HG03442 (cell line): ENCODE data around the gene PADI3.

Experiments used
- ATAC-seq: cut with Tn5 transposase; IDR thresholded peaks from one replicate; pipeline ENCODE4 v1.9.1; 2021; ENCODE audit warnings: mild to moderate bottlenecking, moderate library complexity; ENCODE audit not compliant: unreplicated experiment

Gene PADI3

DNA sequence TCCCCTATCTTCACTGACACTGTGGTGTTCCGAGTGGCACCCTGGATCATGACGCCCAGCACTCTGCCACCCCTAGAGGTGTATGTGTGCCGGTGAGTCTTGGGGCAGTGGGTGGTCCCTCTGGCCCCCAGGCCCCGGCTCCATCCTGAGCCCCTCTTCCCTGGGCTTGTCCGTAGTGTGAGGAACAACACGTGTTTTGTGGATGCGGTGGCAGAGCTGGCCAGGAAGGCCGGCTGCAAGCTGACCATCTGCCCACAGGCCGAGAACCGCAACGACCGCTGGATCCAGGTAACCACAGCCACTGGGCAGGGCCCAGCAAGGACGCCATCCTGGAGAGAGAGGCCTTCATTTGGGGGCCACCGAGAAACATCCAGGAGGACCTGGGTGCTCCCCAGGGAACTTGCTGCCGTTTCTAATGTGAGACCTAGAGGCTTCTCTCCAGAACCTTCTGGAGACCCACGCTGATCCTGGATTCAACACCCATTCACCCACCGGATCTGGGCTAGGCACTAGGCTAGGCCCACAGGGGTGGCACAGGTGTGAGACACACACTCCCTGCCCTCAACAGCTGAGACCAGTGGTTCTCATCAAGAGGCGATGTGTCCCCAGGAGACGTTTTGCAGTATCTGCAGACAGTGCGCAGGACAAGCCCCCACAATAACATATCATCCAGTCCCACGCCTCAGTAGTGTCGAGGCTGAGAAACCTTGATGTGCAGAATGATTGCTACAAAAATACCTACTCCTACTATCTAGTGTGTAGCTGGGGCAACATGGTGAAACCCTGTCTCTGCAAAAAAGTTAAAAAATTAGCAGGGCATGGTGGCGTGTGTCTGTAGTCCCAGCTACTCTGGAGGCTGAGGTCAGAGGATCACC, 22.2 kb downstream of the PADI3 start:
- ATAC-seq: no peak

GRCh38 chr1:17272066-17272465, 23.2 kb downstream of the PADI3 start:
- ATAC-seq: no peak

DNA sequence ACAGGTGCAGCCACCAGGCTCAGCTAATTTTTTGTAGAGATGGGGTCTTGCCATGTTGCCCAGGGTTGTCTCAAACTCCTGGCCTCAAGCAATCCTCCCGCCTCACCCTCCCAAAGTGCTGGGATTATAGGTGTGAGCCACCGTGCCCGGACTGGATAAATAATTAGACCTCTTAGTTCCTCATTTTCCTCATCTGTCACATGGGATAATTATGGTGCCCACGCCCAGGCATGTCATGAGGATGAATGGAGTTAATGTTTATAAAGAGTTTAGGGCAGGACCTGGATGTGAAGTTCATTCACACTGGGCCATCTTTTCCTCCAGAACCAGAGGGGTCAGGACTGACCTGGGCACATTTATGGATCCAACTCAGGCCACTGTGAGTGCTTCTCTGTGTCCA, 23.7 kb downstream of the PADI3 start:
- no peak for ATAC-seq

DNA sequence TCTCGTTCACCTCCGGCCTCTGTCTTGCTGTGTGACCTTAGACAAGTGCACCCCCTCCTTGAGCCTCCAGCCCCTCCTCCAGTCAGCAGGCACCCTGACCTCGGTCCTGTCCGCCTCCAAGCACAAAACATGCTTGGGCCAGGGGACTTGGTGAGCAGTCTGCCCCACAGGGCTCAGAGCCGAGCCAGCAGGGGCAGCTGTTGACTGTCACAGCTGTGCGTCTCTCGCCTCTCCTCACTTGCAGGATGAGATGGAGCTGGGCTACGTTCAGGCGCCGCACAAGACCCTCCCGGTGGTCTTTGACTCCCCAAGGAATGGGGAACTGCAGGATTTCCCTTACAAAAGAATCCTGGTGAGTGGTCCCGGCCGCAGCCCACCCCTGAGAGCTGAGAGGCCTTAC, 24.2 kb downstream of the PADI3 start:
- no peak for ATAC-seq

- ATAC-seq: peak; percentile 35
Observed at GRCh38 chr1:17274186-17275170, 25.6 kb downstream of the PADI3 start.

DNA sequence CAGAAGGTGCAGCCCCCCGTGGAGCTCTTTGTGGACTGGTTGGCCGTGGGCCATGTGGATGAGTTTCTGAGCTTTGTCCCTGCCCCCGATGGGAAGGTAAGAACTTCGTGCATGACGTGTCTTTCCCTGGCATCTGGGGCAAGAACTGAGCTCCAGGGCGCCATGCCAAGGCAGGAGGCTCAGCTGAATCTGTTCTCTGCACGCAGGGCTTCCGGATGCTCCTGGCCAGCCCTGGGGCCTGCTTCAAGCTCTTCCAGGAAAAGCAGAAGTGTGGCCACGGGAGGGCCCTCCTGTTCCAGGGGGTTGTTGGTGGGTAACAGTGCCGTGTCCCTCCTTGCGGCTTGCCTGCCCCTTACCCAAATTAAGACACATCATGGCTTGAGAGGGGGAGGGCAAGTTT, 27.7 kb downstream of the PADI3 start:
- ATAC-seq: no peak

DNA sequence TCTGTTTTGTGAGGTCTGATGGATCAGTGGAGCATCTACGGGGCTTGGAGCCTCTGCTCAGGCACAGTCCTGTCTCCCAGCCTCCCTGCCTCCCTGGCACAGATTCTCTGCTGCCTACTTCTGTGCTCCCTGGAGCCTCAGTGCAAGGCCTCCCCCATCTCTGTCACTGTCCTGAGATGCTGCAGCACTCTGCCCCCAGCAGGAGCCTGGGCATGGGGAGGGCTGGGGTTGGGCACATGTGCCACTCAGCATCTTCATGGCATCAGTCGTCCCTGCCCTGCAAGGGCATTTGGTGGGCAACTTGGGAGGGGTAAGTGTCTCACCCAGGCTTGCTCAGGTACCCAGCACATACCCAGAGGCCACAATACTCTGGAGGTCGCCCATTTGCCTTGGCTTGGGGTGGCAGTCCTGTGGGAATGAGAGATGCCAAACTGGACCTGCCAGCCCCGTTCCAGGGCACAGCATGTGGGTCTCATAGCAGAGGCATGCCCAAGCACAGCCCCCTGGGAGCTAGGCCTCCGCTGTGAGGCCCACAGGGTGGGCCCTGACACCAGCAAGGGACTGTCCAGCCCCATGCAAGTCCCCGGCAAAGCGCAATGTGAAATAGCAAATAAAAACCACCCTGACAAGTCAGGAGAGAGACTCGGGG, 28.7 kb downstream of the PADI3 start:
- ATAC-seq: no peak

- no peak for ATAC-seq
Observed at GRCh38 chr1:17278996-17279830, 30.3 kb downstream of the PADI3 start.

GRCh38 chr1:17280436-17280835, 31.5 kb downstream of the PADI3 start:
- no peak for ATAC-seq

- no peak for ATAC-seq
Observed at GRCh38 chr1:17280894-17281293, 32.0 kb downstream of the PADI3 start.

DNA sequence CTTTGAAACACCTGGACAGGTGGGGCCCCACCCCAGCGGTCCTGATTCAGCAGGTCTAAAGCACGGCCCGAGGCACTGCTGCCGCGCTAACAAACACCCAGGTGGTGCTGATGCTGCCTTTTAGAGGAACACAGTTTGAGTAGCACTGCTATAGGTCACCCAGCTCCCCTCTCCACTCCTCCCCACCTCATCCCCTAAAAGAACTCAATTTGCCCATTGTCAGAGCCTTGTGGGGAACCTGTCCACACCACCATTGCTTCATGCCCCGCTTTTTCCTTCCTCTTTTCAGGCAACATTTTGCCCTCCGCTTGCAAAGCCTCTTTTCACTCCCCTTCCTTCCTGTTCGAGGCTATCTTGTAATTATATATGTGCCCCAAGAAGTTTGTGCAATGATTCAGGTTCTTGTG, 32.9 kb downstream of the PADI3 start:
- ATAC-seq: no peak

GRCh38 chr1:17282836-17283235, 33.9 kb downstream of the PADI3 start:
- ATAC-seq: no peak

DNA sequence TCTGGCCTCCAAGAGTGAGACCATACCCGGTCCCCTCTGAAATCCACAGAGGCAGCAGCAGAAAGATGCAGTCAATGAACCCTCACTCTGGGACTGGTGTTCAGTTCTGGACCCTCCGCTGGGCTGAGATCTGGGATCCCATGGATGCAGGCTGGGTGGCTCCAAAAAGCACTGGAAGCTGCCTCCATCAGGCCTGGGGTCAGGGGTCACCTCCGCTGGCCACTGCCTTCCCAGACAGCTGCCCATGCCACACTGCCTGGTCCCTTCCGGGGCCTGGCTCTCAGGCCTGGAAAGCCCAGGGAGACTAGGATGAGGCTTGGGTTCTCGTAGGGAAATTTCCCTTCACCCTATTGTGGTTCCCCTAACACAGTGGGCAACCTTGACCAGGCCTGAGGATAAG, 37.7 kb downstream of the PADI3 start:
- no peak for ATAC-seq

DNA sequence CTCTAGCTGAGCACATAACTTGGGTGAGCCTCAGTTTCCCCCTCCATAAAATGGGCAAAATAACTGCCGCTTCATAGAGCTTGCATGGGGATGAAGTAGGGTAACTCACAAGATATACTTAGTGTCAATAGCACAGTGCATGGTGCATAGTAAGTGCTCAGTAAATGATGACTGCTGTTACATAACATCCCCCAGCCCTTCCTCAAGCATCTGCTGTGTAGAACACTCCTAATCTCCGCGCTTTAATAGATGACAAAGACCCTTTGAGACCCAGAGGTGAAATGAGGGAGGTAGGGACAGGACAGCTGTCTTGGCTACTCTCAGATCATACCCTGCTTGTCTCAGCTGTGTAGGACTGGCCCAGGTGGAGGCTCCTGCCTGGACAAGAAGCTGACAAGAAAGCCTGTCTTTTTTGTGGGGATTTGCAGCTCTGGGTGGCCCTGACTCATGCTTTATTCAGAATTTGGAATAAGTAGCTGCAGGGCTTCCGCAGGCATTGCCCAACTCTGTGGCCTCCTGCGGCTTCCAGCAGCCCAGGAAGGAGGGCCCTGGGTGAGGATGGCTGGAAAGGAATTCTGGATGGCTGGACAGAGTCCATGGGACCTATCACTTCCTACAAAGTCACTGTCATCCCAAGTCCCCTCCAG, 38.4 kb downstream of the PADI3 start:
- no peak for ATAC-seq

- ATAC-seq: no peak
Observed at GRCh38 chr1:17289721-17290120, 40.8 kb downstream of the PADI3 start.

GRCh38 chr1:17290553-17290952, 41.7 kb downstream of the PADI3 start:
- ATAC-seq: no peak

GRCh38 chr1:17292299-17293160, 43.6 kb downstream of the PADI3 start:
- no peak for ATAC-seq

GRCh38 chr1:17293681-17294425, 45.0 kb downstream of the PADI3 start:
- ATAC-seq: no peak
